GM23338 (cell line): ENCODE results near the gene B4GALT2.

ENCODE experiments used
- CREB1 ChIP-seq: fragments of 250-450 bp; sonication (Bioruptor Pico); IDR thresholded peaks from 2 replicates; pipeline ENCODE4 v1.5.0; 2020; ENCODE audit warnings: low read depth, mild to moderate bottlenecking, moderate library complexity
- CTCF ChIP-seq, 2 experiments: fragments of 200-600 bp in 1 of 2; sonication (generic) in 1 of 2; conservative IDR thresholded peaks; 2 replicates each; pipeline versions ENCODE4 v1.5.1 to v1.6.1; 2016 to 2017; ENCODE audit warnings: antibody characterized with exemption in 2 of 2, low read depth in 2 of 2, mild to moderate bottlenecking in 2 of 2, moderate library complexity in 1 of 2
- EZH2 ChIP-seq: fragments of 200-600 bp; sonication (generic); IDR thresholded peaks from one replicate; pipeline ENCODE4 v1.8.0; 2017; ENCODE audit warnings: antibody characterized with exemption, mild to moderate bottlenecking, low read depth; ENCODE audit not compliant: unreplicated experiment
- EZH2phosphoT487 ChIP-seq: fragments of 200-600 bp; sonication (generic); IDR thresholded peaks from one replicate; pipeline ENCODE4 v1.8.1; 2018; ENCODE audit warnings: antibody characterized with exemption; ENCODE audit not compliant: unreplicated experiment
- JUNB ChIP-seq: IDR thresholded peaks from one replicate; pipeline ENCODE4 v1.6.1; 2016; ENCODE audit warnings: antibody characterized with exemption; ENCODE audit not compliant: unreplicated experiment
- POLR2AphosphoS5 ChIP-seq: IDR thresholded peaks from 2 replicates; pipeline ENCODE4 v1.6.1; 2016; ENCODE audit warnings: antibody characterized with exemption, low read depth
- REST ChIP-seq: IDR thresholded peaks from one replicate; pipeline ENCODE4 v1.6.1; 2018; ENCODE audit warnings: antibody characterized with exemption; ENCODE audit not compliant: unreplicated experiment
- ZNF114 ChIP-seq: fragments of 250-450 bp; sonication (Bioruptor Pico); IDR thresholded peaks from 2 replicates; pipeline ENCODE4 v1.5.0; 2020; ENCODE audit warnings: mild to moderate bottlenecking, moderate library complexity

GRCh38 chr1:43979261-43979527, 184 bp downstream of the B4GALT2 start:
- TF ChIP-seq POLR2AphosphoS5 (no peak), CTCF (conservative IDR thresholded peaks at IDR 0.05; ENCODE audit: low read depth in 2 of 2) (no peak), EZH2 (no peak), JUNB (no peak), CREB1 (CRISPR knock-in tag) (no peak), EZH2phosphoT487 (no peak), REST (no peak), ZNF114 (no peak)
